Bronchial epithelial cell (primary cell): Measurements from ENCODE around the gene B3GALNT1. TPM values are rescaled to one million over a fixed set of nuclear protein-coding genes. Genes with fewer than 3 reads are reported as not detected.

Source experiments
- DNase-seq: peaks from one replicate; pipeline ENCODE4 v3.0.0-alpha.2; 2010; ENCODE audit warnings: low read depth
- FAIRE-seq: peaks from 2 replicates; lab custom pipeline; 2011; peaks lifted over from hg19 to GRCh38; lab: Jason Lieb, UNC
- H3K27me3 ChIP-seq: 2 replicates; pipeline ENCODE4 v1.5.1; 2011; ENCODE audit warnings: low read length; ENCODE audit not compliant: control insufficient read depth, insufficient read depth
- H3K36me3 ChIP-seq: 2 replicates; pipeline ENCODE4 v1.5.1; 2011; ENCODE audit warnings: low read length; ENCODE audit not compliant: control insufficient read depth, insufficient read depth
- H3K4me3 ChIP-seq: 2 replicates; pipeline ENCODE4 v1.5.1; 2011; ENCODE audit warnings: mild to moderate bottlenecking, low read depth, low read length, control low read depth
- total RNA-seq: library from RNA; depleted of rRNA; stranded (reverse); fragments of >200 nt; gene quantifications from 2 replicates; pipeline ENCODE4 v1.2.1, GENCODE V29; 2014
- TF ChIP-seq, protein P1 (sequence below): IDR thresholded peaks from 2 replicates; pipeline ENCODE4 v1.5.1; 2011; ENCODE audit warnings: mild to moderate bottlenecking, moderate library complexity, low read length, control low read depth, inconsistent platforms; ENCODE audit not compliant: insufficient read depth, severe bottlenecking

Gene B3GALNT1
- total RNA-seq, 1 donor from 2014 or later, result 7.4 TPM

DNA sequence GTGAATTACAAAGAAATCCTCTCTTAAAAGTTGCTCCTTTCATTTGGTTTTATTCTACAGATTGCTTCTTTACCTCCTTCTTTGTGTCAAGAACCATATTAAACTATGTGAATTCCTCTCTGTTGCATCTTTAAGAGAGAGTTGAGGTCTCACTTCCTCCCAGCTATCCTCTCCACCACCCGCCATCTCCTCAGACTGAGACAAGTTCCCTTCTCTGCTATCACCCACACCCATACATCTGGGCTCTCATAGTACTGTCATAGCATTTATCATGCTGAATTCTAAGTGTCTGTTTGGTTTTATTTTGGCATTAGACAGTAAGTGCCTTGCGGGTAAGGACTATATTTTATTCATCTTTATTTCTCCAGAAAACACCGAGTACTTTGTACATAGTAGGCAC is 54.2 kb downstream of the B3GALNT1 start:
- Histone ChIP-seq H3K27me3 (no peaks in the 10 kb centered on the region), H3K4me3 (no peak overlapping the region), H3K36me3 (no peaks in the 10 kb centered on the region)
- DNase-seq, result no peak
- FAIRE-seq, result no peak
- TF ChIP-seq, protein P1, sequence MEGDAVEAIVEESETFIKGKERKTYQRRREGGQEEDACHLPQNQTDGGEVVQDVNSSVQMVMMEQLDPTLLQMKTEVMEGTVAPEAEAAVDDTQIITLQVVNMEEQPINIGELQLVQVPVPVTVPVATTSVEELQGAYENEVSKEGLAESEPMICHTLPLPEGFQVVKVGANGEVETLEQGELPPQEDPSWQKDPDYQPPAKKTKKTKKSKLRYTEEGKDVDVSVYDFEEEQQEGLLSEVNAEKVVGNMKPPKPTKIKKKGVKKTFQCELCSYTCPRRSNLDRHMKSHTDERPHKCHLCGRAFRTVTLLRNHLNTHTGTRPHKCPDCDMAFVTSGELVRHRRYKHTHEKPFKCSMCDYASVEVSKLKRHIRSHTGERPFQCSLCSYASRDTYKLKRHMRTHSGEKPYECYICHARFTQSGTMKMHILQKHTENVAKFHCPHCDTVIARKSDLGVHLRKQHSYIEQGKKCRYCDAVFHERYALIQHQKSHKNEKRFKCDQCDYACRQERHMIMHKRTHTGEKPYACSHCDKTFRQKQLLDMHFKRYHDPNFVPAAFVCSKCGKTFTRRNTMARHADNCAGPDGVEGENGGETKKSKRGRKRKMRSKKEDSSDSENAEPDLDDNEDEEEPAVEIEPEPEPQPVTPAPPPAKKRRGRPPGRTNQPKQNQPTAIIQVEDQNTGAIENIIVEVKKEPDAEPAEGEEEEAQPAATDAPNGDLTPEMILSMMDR, result no peak

DNA sequence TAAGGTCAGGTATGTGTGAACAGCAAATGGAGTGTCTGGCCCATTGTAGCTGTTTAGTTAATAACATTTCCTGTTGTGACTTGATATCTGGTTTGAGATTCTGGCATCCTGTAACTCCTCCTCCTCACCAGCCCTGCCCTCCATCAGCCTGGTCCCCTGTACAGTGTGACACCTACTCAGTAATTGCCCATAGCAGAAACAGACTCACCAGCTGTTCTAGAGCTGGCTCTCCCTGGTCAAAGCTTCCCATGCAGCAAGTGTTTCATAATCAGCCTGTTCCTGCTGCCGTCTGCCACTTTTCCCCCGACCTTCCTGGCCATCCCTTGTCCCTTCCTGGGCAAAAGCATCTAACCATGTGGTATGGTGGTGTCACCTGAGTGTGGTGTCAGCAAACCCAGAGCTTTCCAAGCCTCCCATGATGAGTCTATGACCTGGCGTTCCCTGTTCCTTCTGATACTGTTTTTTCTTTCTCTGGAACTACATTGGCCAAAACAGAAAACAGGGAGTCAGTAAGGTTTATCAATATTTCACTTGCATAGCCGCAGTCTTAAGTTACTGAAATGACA is 55.4 kb downstream of the B3GALNT1 start:
- H3K27me3 ChIP-seq, result no peaks in the 10 kb centered on the region
- H3K36me3 ChIP-seq, result no peaks in the 10 kb centered on the region
- DNase-seq, result no peak
- FAIRE-seq, result no peak
- TF ChIP-seq, protein P1, result no peak
- no peak overlapping the region for H3K4me3 ChIP-seq

DNA sequence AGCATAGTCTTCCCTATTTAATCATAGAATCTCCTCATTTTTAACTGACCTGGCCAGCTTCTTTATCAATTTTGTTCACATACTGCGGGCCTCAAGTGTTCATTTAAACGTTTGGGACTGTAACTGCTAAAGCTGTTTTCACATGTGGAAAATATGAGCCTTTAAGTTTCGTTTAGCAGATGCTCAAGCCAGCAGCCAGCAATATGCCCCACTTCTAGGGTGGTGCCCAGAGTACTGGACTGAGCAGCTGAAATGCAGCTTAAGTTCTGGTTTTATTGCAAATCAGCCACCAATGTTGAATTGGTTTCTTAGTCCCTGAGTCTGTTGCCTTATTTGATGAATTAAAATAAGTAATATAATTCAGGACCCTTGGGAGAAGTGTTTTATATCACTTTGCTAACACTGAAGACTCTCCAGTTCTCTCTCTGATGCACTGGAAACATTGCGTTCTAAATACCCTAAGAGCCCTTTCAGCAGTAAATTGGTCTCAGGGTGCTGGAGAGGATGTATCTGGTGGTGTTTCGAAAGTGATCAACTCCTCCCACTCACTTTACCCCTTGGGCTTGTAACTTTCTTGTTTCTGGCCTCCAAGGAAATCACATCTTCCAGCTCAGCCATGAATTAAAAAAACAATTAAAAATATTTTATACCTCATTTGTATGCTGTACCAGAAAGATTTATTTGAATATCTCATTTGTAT is 61.7 kb downstream of the B3GALNT1 start:
- Histone ChIP-seq H3K27me3 (no peaks in the 10 kb centered on the region), H3K36me3 (no peaks in the 10 kb centered on the region), H3K4me3 (no peak overlapping the region)
- DNase-seq (no peak), FAIRE-seq (no peak)
- TF ChIP-seq, protein P1, result no peak

DNA sequence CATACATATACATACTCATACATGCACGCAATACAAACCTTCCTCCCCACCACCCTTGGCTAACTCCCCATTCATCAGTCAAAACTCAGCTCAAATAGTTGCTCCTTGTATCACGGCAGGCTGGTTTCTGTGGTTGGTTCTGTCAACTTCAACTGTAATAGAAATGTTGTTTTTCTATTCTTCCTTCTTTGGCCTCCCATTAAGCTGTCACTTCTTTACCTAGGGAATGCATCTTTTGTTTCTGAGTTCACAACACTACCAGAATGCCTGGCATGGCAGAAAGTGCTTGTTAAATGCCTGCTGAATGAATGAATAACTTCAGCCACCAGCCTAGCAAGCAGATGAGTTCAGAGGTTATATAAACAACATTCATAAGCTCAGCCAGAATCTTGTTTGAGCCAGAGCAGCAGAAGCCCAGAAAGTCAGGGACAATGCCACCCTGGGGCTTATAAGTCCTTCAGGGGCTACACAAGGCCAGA is 63.1 kb downstream of the B3GALNT1 start:
- TF ChIP-seq, protein P1, result no peak
- DNase-seq (no peak), FAIRE-seq (no peak)
- no peak overlapping the region for H3K4me3 ChIP-seq
- H3K36me3 ChIP-seq, result no peaks in the 10 kb centered on the region
- H3K27me3 ChIP-seq, result no peaks in the 10 kb centered on the region

DNA sequence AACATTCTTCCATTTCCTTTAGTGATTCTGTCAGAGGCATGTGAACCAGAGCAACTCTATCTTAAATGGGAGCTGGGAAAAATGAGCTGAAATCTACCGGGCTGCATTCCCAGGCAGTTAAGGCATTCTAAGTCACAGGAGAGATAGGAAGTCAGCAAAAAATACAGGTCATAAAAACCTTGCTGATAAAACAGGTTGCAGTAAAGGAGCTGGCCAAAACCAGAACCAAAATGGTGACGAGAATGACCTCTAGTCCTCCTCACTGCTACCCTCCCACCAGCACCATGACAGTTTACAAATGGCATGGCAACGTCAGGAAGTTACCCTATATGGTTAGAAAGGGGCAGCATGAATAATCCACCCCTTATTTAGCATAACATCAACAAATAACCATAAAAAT is 66.4 kb downstream of the B3GALNT1 start:
- FAIRE-seq (no peak), DNase-seq (no peak)
- TF ChIP-seq, protein P1, result no peak
- Histone ChIP-seq H3K27me3 (no peaks in the 10 kb centered on the region), H3K36me3 (no peaks in the 10 kb centered on the region), H3K4me3 (no peak overlapping the region)
